ENCODE data around the gene NUMBL.

The NUMBL gene

DNA sequence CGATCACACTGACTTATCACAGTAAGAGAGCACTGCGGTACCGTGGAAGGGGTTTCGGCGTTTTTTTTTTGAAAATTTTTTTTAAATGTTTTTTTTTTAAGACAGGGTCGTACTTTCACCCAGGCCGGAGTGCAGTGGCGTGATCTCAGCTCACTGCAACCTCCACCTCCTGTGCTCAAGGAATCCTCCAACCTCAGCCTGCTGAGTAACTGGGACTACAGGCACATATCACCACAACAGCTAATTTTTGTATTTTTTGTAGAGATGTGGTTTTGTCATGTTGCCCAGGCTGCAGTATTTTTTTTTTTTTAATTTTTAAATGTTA is 70.3 kb downstream of the NUMBL start:
- Histone ChIP-seq H3K79me2 (ENCODE audit: control insufficient read depth, insufficient read depth, low read length, poor library complexity) (no peaks in the 10 kb centered on the region), H3K27me3 (ENCODE audit: insufficient read depth, low read length) (no peaks in the 10 kb centered on the region), H2BK12ac (ENCODE audit: low read length) (no peak overlapping the region), H3K4me3 (ENCODE audit: low read depth, low read length) (no peak overlapping the region), H3K4ac (ENCODE audit: low read depth, low read length) (no peak overlapping the region), H3K4me1 (ENCODE audit: control insufficient read depth in 1 of 2, insufficient read depth in 2 of 2, low read length in 2 of 2) (peaks cover 9 to 19% of the 10 kb centered on the region in 2 experiments), H4K8ac (ENCODE audit: low read depth, low read length) (no peak overlapping the region), H3K4me2 (ENCODE audit: low read length) (no peak overlapping the region), H3K79me1 (ENCODE audit: low read length) (peaks cover 13% of the 10 kb centered on the region), H3K9me3 (ENCODE audit: insufficient read depth, low read depth, low read length) (peaks cover 1% of the 10 kb centered on the region), H2AK5ac (ENCODE audit: low read length) (no peak overlapping the region), H3K27ac (ENCODE audit: low read depth, low read length) (no peak overlapping the region), H3K9ac (ENCODE audit: low read length) (no peak overlapping the region), H4K91ac (ENCODE audit: low read depth, low read length) (no peak overlapping the region), H4K12ac (ENCODE audit: low read depth, low read length) (no peak overlapping the region), H3K36me3 (ENCODE audit: control insufficient read depth in 1 of 2, insufficient read depth in 2 of 2, low read length in 2 of 2) (peaks cover 33% of the 10 kb centered on the region in 2 experiments), H3K14ac (ENCODE audit: low read length) (no peak overlapping the region), H2BK5ac (ENCODE audit: low read depth, low read length, poor library complexity) (no peak overlapping the region), H2BK120ac (ENCODE audit: insufficient read depth, low read length, poor library complexity) (no peak overlapping the region), H2AFZ (ENCODE audit: insufficient read depth, low read length, poor library complexity) (no peak overlapping the region), H3K23ac (ENCODE audit: low read length) (no peak overlapping the region), H3K18ac (ENCODE audit: low read length) (no peak overlapping the region)
- DNase-seq, result no peak
- whole genome bisulfite sequencing (ENCODE audit: extremely low coverage, insufficient coverage, insufficient read length), result 100% methylated on average over 3 of the region's 8 CpGs

DNA sequence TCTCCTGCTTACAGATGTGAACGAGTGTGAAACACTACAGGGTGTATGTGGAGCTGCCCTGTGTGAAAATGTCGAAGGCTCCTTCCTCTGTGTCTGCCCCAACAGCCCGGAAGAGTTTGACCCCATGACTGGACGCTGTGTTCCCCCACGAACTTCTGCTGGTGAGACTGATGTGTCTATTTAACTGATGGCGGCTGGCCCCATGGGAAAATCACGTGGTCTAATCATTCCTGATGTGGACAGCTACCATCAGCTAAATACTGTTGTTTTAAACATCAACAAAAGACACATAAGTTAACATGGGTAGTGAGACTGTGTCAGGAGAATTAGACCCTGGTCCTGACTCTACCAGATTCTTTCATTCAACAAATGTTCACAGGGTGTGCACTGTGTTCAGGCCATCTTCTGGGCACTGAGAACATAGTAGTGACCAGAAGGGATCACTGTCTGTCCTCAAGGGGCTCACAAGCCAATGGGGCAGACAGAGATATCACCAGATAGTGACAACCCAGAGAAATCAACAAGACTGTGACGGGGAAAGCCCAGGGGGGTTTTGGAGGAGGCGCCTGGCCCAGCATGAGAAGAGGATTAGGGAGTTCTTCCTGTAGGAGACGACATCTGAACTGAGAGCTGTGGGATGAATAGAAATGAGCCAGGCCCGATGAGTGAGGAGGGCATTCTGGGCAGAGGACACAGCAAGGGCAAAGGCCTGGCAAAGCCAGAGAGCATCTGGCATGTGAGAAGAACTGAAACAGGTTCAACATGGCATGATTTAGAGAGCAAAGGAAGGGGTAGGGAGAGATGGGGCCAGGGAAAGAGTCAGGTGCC is 70.9 kb downstream of the NUMBL start:
- H2BK5ac ChIP-seq (ENCODE audit: low read depth, low read length, poor library complexity), result no peak overlapping the region
- no peak overlapping the region for H2BK120ac ChIP-seq (ENCODE audit: insufficient read depth, low read length, poor library complexity)
- H3K9me3 ChIP-seq (ENCODE audit: insufficient read depth, low read depth, low read length), result peaks cover 1% of the 10 kb centered on the region
- no peak for DNase-seq
- H4K91ac ChIP-seq (ENCODE audit: low read depth, low read length), result no peak overlapping the region
- H2AFZ ChIP-seq (ENCODE audit: insufficient read depth, low read length, poor library complexity), result no peak overlapping the region
- H3K14ac ChIP-seq (ENCODE audit: low read length), result no peak overlapping the region
- H3K36me3 ChIP-seq (ENCODE audit: control insufficient read depth in 1 of 2, insufficient read depth in 2 of 2, low read length in 2 of 2), result peaks cover 33% of the 10 kb centered on the region in 2 experiments
- no peak overlapping the region for H2BK12ac ChIP-seq (ENCODE audit: low read length)
- H3K79me1 ChIP-seq (ENCODE audit: low read length), result peaks cover 11% of the 10 kb centered on the region
- H3K79me2 ChIP-seq (ENCODE audit: control insufficient read depth, insufficient read depth, low read length, poor library complexity), result no peaks in the 10 kb centered on the region
- no peak overlapping the region for H3K27ac ChIP-seq (ENCODE audit: low read depth, low read length)
- H3K4me3 ChIP-seq (ENCODE audit: low read depth, low read length), result no peak overlapping the region
- H2AK5ac ChIP-seq (ENCODE audit: low read length), result no peak overlapping the region
- H3K4me1 ChIP-seq (ENCODE audit: control insufficient read depth in 1 of 2, insufficient read depth in 2 of 2, low read length in 2 of 2), result peaks cover 9 to 19% of the 10 kb centered on the region in 2 experiments
- no CpG with 5 or more reads among the region's 11 CpGs for WGBS (ENCODE audit: extremely low coverage, insufficient coverage, insufficient read length)
- H3K4me2 ChIP-seq (ENCODE audit: low read length), result no peak overlapping the region
- H3K9ac ChIP-seq (ENCODE audit: low read length), result no peak overlapping the region
- no peak overlapping the region for H4K8ac ChIP-seq (ENCODE audit: low read depth, low read length)
- no peak overlapping the region for H3K18ac ChIP-seq (ENCODE audit: low read length)
- no peaks in the 10 kb centered on the region for H3K27me3 ChIP-seq (ENCODE audit: insufficient read depth, low read length)
- no peak overlapping the region for H4K12ac ChIP-seq (ENCODE audit: low read depth, low read length)
- H3K4ac ChIP-seq (ENCODE audit: low read depth, low read length), result no peak overlapping the region
- H3K23ac ChIP-seq (ENCODE audit: low read length), result no peak overlapping the region

DNA sequence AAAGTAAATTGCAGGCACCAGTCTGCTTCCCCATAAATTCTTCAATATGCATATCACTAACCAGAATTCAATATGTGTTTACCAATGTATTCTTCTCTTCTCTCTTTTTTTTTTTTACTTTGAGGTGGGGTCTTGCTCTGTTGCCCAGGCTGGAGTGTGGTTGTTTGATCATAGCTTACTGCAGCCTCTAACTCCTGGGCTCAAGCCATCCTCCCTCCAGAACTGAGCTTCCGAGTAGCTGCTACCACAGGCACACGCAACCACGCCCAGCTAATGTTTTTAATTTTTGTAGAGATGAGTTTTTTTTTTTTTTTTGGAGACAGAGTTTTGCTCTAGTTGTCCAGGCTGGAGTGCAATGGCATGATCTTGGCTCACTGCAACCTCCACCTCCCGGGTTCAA is 72.5 kb downstream of the NUMBL start:
- WGBS (ENCODE audit: extremely low coverage, insufficient coverage, insufficient read length), result no CpG with 5 or more reads among the region's 4 CpGs

DNA sequence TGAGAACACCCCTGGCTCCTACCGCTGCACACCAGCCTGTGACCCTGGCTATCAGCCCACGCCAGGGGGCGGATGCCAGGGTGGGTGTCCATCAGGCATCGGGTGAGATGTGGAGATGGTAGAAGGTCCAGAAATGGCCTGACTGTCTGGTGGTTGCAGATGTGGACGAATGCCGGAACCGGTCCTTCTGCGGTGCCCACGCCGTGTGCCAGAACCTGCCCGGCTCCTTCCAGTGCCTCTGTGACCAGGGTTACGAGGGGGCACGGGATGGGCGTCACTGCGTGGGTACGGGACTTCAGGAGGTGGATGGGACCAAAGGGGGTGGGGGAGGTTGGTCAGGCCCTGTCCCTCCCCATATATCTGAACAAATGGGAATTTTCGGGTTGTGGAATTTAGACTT is 73.5 kb downstream of the NUMBL start:
- no peak for DNase-seq
- Histone ChIP-seq H3K4me3 (ENCODE audit: low read depth, low read length) (no peak overlapping the region), H2BK5ac (ENCODE audit: low read depth, low read length, poor library complexity) (no peak overlapping the region), H3K79me1 (ENCODE audit: low read length) (peaks cover 13% of the 10 kb centered on the region), H3K23ac (ENCODE audit: low read length) (no peak overlapping the region), H3K18ac (ENCODE audit: low read length) (no peak overlapping the region), H4K8ac (ENCODE audit: low read depth, low read length) (no peak overlapping the region), H3K36me3 (ENCODE audit: control insufficient read depth in 1 of 2, insufficient read depth in 2 of 2, low read length in 2 of 2) (peaks cover 25 to 26% of the 10 kb centered on the region in 2 experiments), H3K4ac (ENCODE audit: low read depth, low read length) (no peak overlapping the region), H4K91ac (ENCODE audit: low read depth, low read length) (no peak overlapping the region), H4K12ac (ENCODE audit: low read depth, low read length) (no peak overlapping the region), H2BK120ac (ENCODE audit: insufficient read depth, low read length, poor library complexity) (no peak overlapping the region), H3K4me1 (ENCODE audit: control insufficient read depth in 1 of 2, insufficient read depth in 2 of 2, low read length in 2 of 2) (peaks cover 2 to 3% of the 10 kb centered on the region in 2 experiments), H2AFZ (ENCODE audit: insufficient read depth, low read length, poor library complexity) (no peak overlapping the region), H3K4me2 (ENCODE audit: low read length) (no peak overlapping the region), H3K14ac (ENCODE audit: low read length) (no peak overlapping the region), H3K27me3 (ENCODE audit: insufficient read depth, low read length) (no peaks in the 10 kb centered on the region), H3K27ac (ENCODE audit: low read depth, low read length) (no peak overlapping the region), H3K9me3 (ENCODE audit: insufficient read depth, low read depth, low read length) (peaks cover 10% of the 10 kb centered on the region), H3K79me2 (ENCODE audit: control insufficient read depth, insufficient read depth, low read length, poor library complexity) (peaks cover 4% of the 10 kb centered on the region), H2BK12ac (ENCODE audit: low read length) (no peak overlapping the region), H3K9ac (ENCODE audit: low read length) (no peak overlapping the region), H2AK5ac (ENCODE audit: low read length) (no peak overlapping the region)
- WGBS (ENCODE audit: extremely low coverage, insufficient coverage, insufficient read length), result no CpG with 5 or more reads among the region's 17 CpGs

More for the DNA sequence above, 72.5 kb downstream of the NUMBL start:
- Histone ChIP-seq H2BK120ac (ENCODE audit: insufficient read depth, low read length, poor library complexity) (no peak overlapping the region), H3K23ac (ENCODE audit: low read length) (no peak overlapping the region), H4K12ac (ENCODE audit: low read depth, low read length) (no peak overlapping the region), H3K27me3 (ENCODE audit: insufficient read depth, low read length) (no peaks in the 10 kb centered on the region), H3K79me1 (ENCODE audit: low read length) (peaks cover 20% of the 10 kb centered on the region), H3K4me1 (ENCODE audit: control insufficient read depth in 1 of 2, insufficient read depth in 2 of 2, low read length in 2 of 2) (peaks cover 7 to 11% of the 10 kb centered on the region in 2 experiments), H2AFZ (ENCODE audit: insufficient read depth, low read length, poor library complexity) (no peak overlapping the region), H2AK5ac (ENCODE audit: low read length) (no peak overlapping the region), H3K14ac (ENCODE audit: low read length) (no peak overlapping the region), H3K79me2 (ENCODE audit: control insufficient read depth, insufficient read depth, low read length, poor library complexity) (peaks cover 4% of the 10 kb centered on the region), H3K18ac (ENCODE audit: low read length) (no peak overlapping the region), H3K27ac (ENCODE audit: low read depth, low read length) (no peak overlapping the region), H3K9me3 (ENCODE audit: insufficient read depth, low read depth, low read length) (peaks cover 5% of the 10 kb centered on the region), H3K36me3 (ENCODE audit: control insufficient read depth in 1 of 2, insufficient read depth in 2 of 2, low read length in 2 of 2) (peaks cover 33% of the 10 kb centered on the region in 2 experiments), H3K4me2 (ENCODE audit: low read length) (no peak overlapping the region), H2BK12ac (ENCODE audit: low read length) (no peak overlapping the region), H3K4ac (ENCODE audit: low read depth, low read length) (no peak overlapping the region), H2BK5ac (ENCODE audit: low read depth, low read length, poor library complexity) (no peak overlapping the region), H4K91ac (ENCODE audit: low read depth, low read length) (no peak overlapping the region), H4K8ac (ENCODE audit: low read depth, low read length) (no peak overlapping the region), H3K4me3 (ENCODE audit: low read depth, low read length) (no peak overlapping the region), H3K9ac (ENCODE audit: low read length) (no peak overlapping the region)
- DNase-seq, result no peak

All from trophoblast cell (in vitro differentiated cells and primary cell).